A673 (cell line): ENCODE data around the gene GLRA3. TPM values are rescaled to one million over a fixed set of nuclear protein-coding genes. Genes with fewer than 3 reads are reported as not detected.

Source experiments
- BruUV-seq: library from RNA; stranded (reverse); fragments of 400-500 nt; replicated peaks from 2 replicates; lab custom pipeline; 2021; lab: Mats Ljungman, UMichigan
- CTCF ChIA-PET: fragments of 300-600 bp; sonication (Branson Sonifier 250); formaldehyde crosslinking; loops from one replicate; lab custom pipeline; 2022; ENCODE audit warnings: antibody characterized with exemption; lab: Charles Lee
- POLR2A ChIA-PET: fragments of 300-600 bp; sonication (Branson Sonifier 250); formaldehyde crosslinking; loops from one replicate; lab custom pipeline; 2022; ENCODE audit warnings: antibody characterized with exemption; ENCODE audit not compliant: low non-redundant PET; lab: Charles Lee
- DNase-seq: peaks from one replicate; pipeline ENCODE4 v3.0.0-alpha.2; 2015; ENCODE audit warnings: low spot score
- H3K27ac ChIP-seq: fragments of 200-600 bp; sonication (generic); 2 replicates; pipeline ENCODE4 v1.5.1; 2016; ENCODE audit warnings: mixed run types, low read depth, mild to moderate bottlenecking, mixed read lengths, antibody characterized with exemption, low read length; ENCODE audit not compliant: poor library complexity, severe bottlenecking
- H3K27me3 ChIP-seq: fragments of 200-600 bp; sonication (generic); replicated peaks from 2 replicates; pipeline ENCODE4 v1.6.1; 2017; ENCODE audit warnings: mixed run types, low read depth, mild to moderate bottlenecking, mixed read lengths, antibody characterized with exemption, low read length; ENCODE audit not compliant: insufficient read depth, poor library complexity
- H3K36me3 ChIP-seq: fragments of 200-600 bp; sonication (generic); 2 replicates; pipeline ENCODE4 v1.6.1; 2016; ENCODE audit warnings: mixed run types, mild to moderate bottlenecking, mixed read lengths, antibody characterized with exemption, low read length; ENCODE audit not compliant: insufficient read depth, poor library complexity, severe bottlenecking
- H3K4me1 ChIP-seq: fragments of 200-600 bp; sonication (generic); 2 replicates; pipeline ENCODE4 v1.6.1; 2017; ENCODE audit warnings: mixed run types, mild to moderate bottlenecking, mixed read lengths, antibody characterized with exemption, low read length; ENCODE audit not compliant: insufficient read depth, poor library complexity, severe bottlenecking
- H3K4me3 ChIP-seq: fragments of 200-600 bp; sonication (generic); 2 replicates; pipeline ENCODE4 v1.5.1; 2016; ENCODE audit warnings: low read depth, mixed run types, mild to moderate bottlenecking, mixed read lengths, low read length; ENCODE audit not compliant: poor library complexity, severe bottlenecking
- H3K9me3 ChIP-seq: fragments of 200-600 bp; sonication (generic); 2 replicates; pipeline ENCODE4 v1.6.1; 2016; ENCODE audit warnings: mixed run types, low read depth, mild to moderate bottlenecking, mixed read lengths, antibody characterized with exemption, low read length; ENCODE audit not compliant: poor library complexity, severe bottlenecking
- EZH2 ChIP-seq: fragments of 200-600 bp; sonication (generic); IDR thresholded peaks from 2 replicates; pipeline ENCODE4 v1.6.1; 2017; ENCODE audit warnings: borderline replicate concordance, low read depth, mild to moderate bottlenecking, mixed read lengths, antibody characterized with exemption, low read length; ENCODE audit not compliant: poor library complexity, severe bottlenecking
- intact Hi-C: fragments of 100-400 bp; cut with micrococcal nuclease; formaldehyde crosslinking; loops from one replicate; pipeline ENCODE4 v1.10.0; 2022; ENCODE audit not compliant: unreplicated experiment
- total RNA-seq: library from RNA; stranded (reverse); gene quantifications from 2 replicates; pipeline ENCODE4 v1.2.3, GENCODE V29; 2021
- TF ChIP-seq, protein P1 (sequence below): fragments of 300-800, 200-600 bp; sonication (generic); conservative IDR thresholded peaks from 2 replicates; pipeline ENCODE4 v1.5.1; 2017; ENCODE audit warnings: low read depth, mild to moderate bottlenecking, antibody characterized with exemption, low read length, moderate library complexity, mixed read lengths

GLRA3 gene
- total RNA-seq, 1 experiment from 2014 or later = 0.06 TPM

DNA sequence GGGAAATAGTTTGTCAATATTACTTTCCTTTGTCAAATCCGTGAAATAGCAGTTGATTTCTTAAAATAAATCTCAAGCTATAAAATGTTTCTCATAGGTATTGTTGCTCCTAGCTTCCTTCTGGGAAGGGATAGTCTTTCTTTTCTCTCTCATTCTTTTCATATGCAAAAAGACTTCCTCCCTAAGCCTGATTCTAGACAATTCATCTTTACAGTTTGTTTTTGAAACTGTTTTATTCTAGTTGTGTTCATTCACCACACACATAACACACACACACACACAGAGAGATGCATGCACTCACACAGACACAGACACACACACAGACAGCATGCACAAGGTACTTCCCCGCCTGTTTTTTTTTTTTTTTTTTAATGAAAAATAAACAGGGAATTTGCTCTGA, 18.2 kb downstream of the GLRA3 start:
- TF ChIP-seq, protein P1, sequence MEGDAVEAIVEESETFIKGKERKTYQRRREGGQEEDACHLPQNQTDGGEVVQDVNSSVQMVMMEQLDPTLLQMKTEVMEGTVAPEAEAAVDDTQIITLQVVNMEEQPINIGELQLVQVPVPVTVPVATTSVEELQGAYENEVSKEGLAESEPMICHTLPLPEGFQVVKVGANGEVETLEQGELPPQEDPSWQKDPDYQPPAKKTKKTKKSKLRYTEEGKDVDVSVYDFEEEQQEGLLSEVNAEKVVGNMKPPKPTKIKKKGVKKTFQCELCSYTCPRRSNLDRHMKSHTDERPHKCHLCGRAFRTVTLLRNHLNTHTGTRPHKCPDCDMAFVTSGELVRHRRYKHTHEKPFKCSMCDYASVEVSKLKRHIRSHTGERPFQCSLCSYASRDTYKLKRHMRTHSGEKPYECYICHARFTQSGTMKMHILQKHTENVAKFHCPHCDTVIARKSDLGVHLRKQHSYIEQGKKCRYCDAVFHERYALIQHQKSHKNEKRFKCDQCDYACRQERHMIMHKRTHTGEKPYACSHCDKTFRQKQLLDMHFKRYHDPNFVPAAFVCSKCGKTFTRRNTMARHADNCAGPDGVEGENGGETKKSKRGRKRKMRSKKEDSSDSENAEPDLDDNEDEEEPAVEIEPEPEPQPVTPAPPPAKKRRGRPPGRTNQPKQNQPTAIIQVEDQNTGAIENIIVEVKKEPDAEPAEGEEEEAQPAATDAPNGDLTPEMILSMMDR = no peak
- TF ChIP-seq EZH2 = no peak
- BruUV-seq = no TSS peak
- no peaks in the 10 kb centered on the region for H3K9me3 ChIP-seq
- H3K4me3 ChIP-seq = no peak overlapping the region
- H3K4me1 ChIP-seq = no peaks in the 10 kb centered on the region
- H3K27me3 ChIP-seq = no peaks in the 10 kb centered on the region
- no peak for DNase-seq
- H3K36me3 ChIP-seq = no peaks in the 10 kb centered on the region
- ChIA-PET POLR2A (no interaction called here), CTCF (no interaction called here)
- no peak overlapping the region for H3K27ac ChIP-seq
- intact Hi-C loops = no loop called here

DNA sequence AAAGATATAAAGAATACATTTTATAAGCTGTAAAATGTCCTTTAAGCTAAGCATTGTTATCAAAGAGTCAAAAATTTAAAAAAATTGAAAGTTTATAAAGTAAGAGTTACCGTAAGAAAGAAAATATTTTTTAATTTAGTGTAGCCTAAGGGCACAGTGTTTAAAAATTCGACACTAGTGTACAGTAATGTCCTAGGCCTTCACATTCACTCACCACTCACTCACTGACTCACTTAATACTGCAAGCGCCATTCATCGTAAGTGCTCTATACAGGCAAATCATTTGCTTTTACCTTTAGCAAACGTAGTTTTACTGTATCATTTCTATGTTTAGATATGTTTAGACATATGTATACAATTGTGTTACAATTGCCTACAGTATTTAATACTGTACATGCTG, 20.2 kb downstream of the GLRA3 start:
- ChIA-PET CTCF (interaction anchor here (0.6 kb wide), 1 partner anchor 734 kb away, joined by 3 read pairs; no protein-coding TSS in a partner anchor), POLR2A (no interaction called here)
- no peak for TF ChIP-seq EZH2
- TF ChIP-seq, protein P1 = no peak
- Histone ChIP-seq H3K36me3 (no peaks in the 10 kb centered on the region), H3K4me1 (no peaks in the 10 kb centered on the region), H3K27me3 (no peaks in the 10 kb centered on the region), H3K9me3 (no peaks in the 10 kb centered on the region), H3K27ac (no peak overlapping the region), H3K4me3 (no peak overlapping the region)
- no TSS peak for BruUV-seq
- intact Hi-C loops = no loop called here
- no peak for DNase-seq

DNA sequence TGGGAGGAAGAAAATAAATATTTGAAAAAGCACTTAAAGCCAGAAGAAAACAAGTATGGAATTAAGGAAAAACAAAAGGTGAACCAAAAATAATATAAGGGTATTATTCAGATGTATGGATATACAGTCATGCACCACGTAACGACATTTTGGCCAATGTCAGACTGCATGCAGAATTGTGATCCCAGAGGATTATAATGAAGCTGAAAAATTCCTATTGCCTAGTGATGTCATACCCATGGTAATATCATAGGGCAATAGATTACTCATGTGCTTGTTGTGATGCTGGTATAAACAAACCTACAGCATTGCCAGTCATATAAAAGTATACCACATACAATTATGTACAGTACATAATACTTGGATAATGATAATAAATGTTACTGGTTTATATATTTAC, 20.9 kb downstream of the GLRA3 start:
- Histone ChIP-seq H3K36me3 (no peaks in the 10 kb centered on the region), H3K4me1 (no peaks in the 10 kb centered on the region), H3K9me3 (no peaks in the 10 kb centered on the region), H3K27ac (no peak overlapping the region), H3K4me3 (no peak overlapping the region), H3K27me3 (no peaks in the 10 kb centered on the region)
- CTCF ChIA-PET = no interaction called here
- TF ChIP-seq EZH2 = no peak
- TF ChIP-seq, protein P1 = no peak
- no peak for DNase-seq
- intact Hi-C loops = no loop called here
- POLR2A ChIA-PET = no interaction called here
- no TSS peak for BruUV-seq
